ENCODE data around the gene TMSB4X.

The TMSB4X gene

DNA sequence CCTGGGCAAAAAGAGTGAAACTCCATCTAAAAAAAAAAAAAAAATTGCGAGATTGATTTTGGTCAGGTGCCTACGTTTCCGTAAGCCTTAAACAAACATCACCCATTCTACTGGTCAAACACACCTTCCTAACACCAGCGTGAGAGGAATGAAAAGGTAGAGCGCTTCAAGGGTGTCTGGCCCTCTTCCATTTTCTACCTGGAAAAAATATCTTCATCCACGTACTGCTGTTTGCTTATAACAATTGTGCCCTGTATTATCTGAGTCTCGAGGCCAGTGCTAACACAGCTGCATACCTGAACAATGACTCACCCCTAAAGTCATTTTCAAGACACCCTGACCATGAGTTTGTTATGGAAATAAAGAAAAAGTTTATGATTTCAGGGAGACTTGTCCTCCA is 13.9 kb downstream of the TMSB4X start:
- no peak overlapping the region for H3K27ac ChIP-seq
- no peak overlapping the region for H3K4me3 ChIP-seq

DNA sequence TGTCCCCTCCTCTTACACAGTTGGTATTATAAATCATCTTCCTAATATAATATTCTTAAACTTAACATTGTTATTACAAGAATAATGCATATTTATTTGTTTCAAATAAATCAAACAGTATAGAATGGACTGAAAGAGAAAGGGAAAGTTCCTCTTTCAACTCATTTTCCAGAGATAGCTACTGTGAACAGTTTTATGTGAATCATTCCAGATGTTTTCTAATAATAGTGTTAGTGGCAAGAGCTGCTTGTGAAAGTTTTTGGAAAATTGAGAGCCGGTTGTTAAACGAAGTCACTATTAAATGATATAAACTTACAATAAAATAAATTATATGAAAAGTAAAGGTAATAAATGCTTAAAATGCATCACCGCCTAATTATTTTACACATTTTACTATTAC is 14.6 kb downstream of the TMSB4X start:
- Histone ChIP-seq H3K4me3 (no peak overlapping the region), H3K27ac (no peak overlapping the region)

DNA sequence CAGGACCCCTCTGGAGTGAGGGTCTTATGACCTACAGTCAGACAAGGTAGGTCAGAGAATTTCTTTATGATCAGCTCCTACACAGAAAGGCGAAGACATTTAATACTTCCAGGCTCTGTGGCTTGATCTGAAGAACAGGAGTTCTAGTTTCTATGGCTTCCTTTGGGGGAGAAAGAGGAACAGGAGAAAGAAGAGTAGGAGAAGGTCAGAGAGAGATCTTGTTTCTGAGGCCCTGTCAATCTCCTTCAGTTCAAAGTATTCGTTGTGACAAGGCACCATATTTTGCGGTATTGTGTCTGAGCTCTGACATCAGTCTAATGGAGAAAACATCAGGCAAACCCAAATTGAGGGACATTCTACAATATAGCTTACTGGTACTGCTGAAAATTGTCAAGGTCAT is 16.7 kb downstream of the TMSB4X start:
- Histone ChIP-seq H3K4me3 (no peak overlapping the region), H3K27ac (no peak overlapping the region)

DNA sequence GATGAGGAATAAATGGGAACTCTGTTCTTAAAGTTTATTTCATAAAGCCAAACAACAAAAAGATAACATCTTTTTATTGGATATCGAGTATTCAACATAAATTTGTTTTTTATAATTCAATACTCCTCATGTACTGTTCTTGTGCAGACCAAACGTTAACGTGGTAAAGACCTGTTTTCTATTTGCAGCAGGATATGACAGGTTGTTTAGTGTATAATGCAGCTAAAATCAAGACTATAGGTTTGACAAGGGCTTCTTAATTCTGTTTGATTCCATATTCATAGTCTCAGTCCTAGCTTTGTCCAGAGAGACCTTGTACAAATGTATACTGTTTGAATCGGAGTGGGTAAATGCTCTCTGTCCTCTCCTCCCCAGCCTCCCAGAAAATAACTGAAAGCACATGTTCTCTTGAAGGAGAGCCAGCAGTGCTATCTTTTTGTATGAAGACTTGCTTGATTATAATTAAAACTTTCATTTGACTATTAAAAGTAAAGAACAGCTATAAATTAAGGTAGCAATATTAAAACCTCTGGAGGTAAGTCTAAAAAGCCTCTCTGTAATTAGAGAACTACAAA is 17.7 kb downstream of the TMSB4X start:
- peak overlapping the region in 1 of 21 experiments; percentile 37 for H3K27ac ChIP-seq
- H3K4me3 ChIP-seq: no peak overlapping the region

DNA sequence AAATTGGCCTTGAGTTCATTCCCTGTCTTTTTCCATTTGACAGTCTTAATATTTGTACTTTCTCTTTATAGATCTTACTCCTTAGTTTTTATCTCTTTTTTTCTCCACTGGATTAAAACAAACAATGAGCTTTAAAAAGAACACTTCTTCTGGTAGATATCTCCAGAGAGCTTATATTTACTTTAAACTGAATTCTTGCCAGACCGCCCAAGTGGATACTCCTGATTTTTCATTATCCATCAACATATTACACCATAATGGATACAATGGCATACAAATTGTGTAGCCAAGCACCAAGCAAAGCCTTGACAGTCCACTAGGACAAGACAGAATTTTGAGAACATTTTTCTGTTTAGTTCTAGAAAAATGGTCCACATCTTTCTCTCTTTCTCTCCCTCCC is 18.9 kb downstream of the TMSB4X start:
- H3K4me3 ChIP-seq: no peak overlapping the region
- H3K27ac ChIP-seq: no peak overlapping the region

DNA sequence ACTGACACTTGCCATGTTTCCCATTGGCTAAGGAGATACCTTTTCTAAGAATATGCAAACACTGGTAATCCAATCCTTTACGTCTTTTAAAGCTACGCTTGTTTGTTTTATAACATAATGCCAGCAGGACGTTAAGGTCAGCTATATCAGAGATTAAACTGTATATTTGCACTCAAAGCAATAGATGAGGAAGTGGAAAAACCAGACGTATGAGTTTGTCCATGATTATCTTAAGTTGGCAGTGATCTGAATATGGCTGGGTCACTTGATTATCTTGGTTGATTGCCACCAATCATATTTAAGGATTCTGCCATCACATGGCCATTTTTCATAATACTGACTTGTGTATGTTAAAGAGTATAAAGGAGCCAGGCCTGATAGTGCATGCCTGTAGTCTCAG is 19.4 kb downstream of the TMSB4X start:
- H3K27ac ChIP-seq: peak overlapping the region in 1 of 21 experiments; percentile 7
- H3K4me3 ChIP-seq: no peak overlapping the region

DNA sequence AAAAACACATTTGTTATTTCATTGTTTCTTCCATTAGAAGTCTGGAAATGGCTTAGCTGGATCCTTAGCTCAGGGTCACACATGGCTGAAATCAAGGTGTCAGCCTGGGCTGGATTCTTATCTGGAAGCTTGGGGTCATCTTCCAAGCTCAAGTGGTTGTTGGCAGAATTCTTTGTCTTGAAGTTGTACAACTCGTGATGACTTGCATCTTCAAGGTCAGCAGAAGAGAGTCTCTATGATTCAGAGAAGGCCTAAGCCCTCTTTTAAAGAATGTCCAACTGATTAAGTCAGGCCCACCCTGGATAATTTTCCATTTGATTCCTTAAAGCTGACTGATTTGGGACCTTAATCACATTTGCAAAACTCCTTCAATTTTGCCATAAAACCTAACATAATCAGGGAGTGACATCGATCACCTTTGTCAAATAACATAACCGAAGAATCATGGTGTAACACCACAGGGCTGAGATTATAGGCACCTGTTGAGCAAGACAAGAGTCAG is 22.1 kb downstream of the TMSB4X start:
- H3K27ac ChIP-seq: peak overlapping the region in 3 of 21 experiments; percentile 77 to 85 (median 78)
- H3K4me3 ChIP-seq: no peak overlapping the region

DNA sequence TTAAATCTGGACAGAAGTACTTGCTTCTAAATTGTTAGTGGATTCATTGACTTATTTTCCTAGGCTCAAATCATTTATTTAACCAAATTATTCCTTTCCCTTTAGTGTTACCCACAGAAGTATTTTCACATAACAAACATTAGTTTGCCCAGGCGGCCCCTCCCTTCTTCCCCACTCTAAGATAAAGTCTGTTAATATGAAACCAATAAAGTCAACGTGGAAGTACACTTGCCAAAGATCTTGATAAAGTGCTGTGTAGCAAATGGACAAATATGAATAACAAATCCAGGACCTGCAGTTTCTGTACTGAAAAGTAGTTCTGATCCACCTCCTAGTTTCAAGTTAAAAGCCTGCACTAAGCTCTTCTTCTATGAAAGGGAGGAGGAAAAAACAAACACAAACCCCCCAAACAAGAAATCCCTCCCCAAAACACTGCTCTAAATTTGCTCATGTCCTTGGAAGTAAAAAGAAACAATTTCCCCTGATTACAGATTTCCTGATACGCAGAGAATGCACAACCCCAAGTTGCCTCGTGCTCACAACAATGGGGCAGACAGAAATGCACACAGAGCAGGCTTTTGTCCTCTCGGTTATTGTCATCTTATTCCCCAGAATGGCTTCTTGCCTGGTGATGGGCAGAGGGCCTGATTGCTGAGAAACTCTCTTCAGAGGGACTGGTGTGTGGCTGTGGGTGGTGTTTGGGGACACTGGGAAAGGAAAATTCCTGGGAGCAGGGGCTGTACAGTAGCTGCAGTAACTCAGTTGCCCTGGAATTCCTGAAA is 23.2 kb downstream of the TMSB4X start:
- H3K4me3 ChIP-seq: no peak overlapping the region
- peak overlapping the region in 9 of 21 experiments; percentile 0 to 85 (median 71) for H3K27ac ChIP-seq

DNA sequence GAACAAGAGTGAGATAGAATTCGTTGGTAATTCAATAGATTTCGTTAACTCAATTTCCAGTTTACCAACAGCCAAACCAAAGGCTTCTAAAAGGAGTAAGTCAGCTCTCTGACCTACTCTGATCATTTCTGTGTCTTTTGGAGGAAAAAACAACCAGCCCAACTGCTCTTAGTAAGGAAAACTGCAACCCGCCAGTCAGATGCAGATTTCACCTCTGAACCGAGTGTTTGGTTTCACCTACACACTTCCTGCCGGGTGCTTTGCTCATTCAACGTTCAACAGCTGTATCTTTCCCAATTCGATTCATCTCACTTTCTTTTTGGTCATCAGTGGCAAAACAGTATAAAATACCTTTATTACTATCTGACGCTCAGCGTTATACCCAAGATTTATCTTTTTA is 24.5 kb downstream of the TMSB4X start:
- Histone ChIP-seq H3K27ac (peak overlapping the region in 11 of 21 experiments; percentile 34 to 85 (median 71)), H3K4me3 (no peak overlapping the region)

DNA sequence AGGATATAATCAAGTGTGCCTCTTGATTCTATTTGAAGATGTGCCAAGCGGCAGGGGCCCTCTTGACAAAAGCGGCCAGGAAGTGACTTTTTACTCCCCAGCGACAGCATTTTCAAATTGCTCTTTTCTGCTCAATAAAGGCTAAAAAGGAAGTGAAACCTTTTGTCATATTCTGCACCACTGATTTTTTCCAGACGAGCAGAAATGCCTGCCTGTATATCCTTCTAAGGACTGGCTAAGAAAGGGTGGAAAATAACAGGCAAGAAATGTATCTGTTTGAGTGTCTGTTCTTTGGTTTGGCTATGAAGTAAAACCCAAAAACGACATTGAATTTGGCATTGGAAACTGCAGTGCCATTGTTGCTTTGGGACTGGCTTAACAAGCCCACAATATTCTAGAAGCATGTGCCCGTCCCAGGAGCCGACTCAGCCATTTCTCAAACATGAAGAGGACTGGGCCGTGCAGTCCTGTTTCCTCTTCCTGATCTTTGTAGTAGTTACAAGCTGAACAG is 25.4 kb downstream of the TMSB4X start:
- Histone ChIP-seq H3K27ac (peak overlapping the region in 15 of 21 experiments; percentile 3 to 85 (median 50)), H3K4me3 (no peak overlapping the region)

DNA sequence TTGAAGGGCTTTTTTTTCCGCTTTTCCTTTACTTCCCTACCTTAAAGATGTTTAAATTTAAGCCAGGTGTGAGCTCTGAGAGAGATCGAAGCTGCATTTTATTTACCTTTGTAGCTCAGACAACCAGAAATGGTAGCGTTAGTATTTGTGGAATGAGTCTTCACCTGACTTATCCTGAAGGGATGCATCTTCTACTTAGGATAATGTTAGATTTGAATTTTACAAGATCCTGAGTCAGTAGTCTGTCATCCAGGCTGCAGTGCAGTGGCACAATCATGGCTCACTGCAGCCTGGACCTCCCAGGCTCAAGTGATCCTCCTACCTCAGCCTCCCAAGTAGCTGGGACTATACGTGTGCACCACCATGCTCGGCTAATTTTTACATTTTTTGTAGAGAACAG is 26.2 kb downstream of the TMSB4X start:
- H3K4me3 ChIP-seq: no peak overlapping the region
- peak overlapping the region in 12 of 21 experiments; percentile 6 to 85 (median 70) for H3K27ac ChIP-seq

DNA sequence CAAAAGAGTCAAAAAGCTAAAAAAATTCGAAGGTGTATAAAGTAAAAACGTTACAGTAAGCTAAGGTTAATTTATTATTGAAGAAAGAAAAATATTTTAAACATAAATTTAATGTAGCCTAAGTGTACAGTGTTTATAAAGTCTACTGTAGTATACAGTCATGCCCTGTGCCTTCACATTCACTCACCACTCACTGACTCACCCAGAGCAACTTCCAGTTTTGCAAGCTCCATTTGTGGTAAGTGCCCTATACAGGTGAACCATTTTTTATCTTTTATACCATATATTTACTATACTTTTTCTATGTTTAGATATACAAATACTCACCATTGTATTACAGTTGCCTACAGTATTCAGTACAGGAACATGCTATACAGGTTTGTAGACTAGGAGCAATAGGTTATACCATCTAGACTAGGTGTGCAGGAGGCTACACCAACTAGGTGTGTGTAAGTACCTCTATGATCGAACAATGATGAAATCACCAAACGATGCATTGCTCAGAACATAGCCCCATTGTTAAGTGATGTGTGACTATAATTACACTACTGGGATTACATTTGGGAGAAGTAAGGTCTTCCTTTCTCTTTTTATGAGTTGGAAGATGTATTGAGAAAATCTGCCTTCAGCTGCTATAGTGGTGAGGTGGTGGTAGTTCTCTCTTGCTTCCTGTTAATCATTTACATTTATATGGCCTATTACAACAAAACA is 27.2 kb downstream of the TMSB4X start:
- Histone ChIP-seq H3K4me3 (no peak overlapping the region), H3K27ac (peak overlapping the region in 6 of 21 experiments; percentile 16 to 81 (median 74))

DNA sequence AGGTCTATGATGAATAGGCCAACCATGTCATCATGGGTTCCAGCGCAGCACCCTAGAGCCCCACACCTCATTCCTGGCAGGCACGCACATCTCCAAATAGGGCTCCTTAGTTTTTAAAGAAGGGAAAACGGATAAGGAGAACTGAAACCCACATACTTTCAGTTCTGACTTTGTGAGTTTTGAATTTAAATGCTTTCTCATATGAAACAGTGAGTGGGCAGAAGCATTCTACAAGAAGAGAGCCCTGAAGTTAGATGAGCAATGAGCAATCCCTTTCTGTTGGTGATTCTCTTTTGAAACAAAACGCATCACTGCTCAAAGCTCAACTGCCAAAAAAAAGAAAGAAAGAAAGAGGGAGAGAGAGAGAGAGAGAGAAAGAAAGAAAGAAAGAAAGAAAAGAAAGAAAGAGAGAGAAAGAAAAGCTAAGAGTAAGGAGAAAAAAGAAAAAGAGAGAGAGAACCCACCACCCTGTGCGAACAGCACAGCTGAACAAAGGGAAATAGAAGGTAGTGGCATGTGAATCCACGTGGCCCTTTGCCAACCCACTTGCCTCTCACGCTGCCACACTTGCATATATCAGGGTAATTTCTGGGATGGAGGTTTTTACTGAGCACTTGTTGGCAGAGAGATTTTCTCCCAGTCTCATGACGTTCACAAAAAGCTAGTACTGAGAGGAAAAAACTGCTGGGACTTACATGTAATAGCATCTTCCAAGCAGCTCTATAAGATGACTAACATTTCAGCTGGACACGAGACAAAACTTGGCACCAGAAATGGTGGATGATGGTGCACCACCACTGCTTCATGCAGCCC is 31.0 kb downstream of the TMSB4X start:
- Histone ChIP-seq H3K4me3 (no peak overlapping the region), H3K27ac (peak overlapping the region in 9 of 21 experiments; percentile 7 to 80 (median 60))

DNA sequence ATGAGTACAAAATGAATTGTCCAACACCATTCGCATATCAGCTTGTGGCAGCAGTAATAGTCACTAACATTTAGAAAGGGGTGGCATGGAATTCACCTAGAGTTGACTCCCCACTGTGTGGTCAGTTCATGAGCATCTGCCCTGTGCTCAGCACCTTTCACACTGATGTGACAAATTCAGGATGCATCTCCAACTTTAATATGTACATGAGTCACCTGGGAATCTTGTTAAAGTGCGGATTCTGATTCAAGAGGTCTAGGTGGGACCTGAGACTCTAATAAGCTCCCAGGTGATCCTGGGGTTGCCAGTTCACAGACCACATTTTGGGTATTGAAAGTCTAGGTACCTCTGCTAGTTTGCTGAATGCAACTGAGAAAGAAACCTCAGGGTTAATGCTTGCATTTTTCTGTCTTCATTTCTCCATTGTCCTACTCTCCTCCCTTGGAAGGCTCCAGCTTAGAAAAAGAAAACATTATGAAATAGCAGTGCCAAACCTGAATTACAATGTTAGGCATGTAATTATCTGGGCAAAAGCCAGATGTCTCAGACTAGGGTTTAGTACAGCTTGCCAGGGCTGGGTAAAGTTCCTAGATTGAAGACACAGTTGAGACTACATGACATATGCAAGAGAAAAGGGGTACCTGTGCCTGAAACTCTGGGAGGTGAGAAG is 32.7 kb downstream of the TMSB4X start:
- peak overlapping the region in 8 of 21 experiments; percentile 18 to 80 (median 57) for H3K27ac ChIP-seq

DNA sequence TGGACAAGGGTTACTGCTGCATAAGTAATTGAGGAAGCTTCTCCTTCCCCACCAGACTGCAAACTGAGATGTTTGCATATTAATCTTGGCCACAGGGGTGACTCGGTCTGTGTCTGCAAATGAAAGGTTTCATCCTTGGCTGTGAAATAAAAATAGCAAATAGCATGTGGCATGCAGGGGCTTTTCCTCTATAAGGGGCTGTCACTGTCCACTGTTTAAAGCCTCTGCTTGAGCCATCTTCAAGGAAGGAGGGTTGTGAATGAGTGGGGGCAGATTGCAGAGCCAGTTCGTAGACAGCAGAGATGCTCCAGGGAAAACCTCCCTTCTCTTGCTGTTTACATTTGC is 33.3 kb downstream of the TMSB4X start:
- H3K27ac ChIP-seq: peak overlapping the region in 7 of 21 experiments; percentile 20 to 80 (median 53)

More for the DNA sequence above, 32.7 kb downstream of the TMSB4X start:
- no peak overlapping the region for H3K4me3 ChIP-seq

DNA sequence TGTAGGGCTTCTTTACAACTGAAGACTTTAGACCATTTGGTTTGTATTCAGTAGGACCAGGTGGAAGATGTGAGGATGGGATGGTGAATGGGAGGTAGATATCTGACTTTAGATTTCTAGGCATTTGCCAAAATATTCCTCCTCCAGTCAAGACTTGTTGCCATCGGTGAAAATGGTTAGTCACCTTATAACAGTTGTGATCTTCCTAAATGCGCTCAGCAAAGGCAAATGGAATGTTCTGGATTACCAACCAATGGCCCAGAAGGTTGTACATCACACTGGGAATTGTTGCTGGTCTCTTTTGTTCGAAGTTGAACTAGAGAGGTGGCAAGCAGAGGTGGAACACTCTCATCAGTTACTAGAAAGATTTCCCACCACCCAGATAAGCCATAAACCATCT is 33.9 kb downstream of the TMSB4X start:
- peak overlapping the region in 5 of 21 experiments; percentile 20 to 80 (median 61) for H3K27ac ChIP-seq

More for the DNA sequence above, 33.3 kb downstream of the TMSB4X start:
- no peak overlapping the region for H3K4me3 ChIP-seq

DNA sequence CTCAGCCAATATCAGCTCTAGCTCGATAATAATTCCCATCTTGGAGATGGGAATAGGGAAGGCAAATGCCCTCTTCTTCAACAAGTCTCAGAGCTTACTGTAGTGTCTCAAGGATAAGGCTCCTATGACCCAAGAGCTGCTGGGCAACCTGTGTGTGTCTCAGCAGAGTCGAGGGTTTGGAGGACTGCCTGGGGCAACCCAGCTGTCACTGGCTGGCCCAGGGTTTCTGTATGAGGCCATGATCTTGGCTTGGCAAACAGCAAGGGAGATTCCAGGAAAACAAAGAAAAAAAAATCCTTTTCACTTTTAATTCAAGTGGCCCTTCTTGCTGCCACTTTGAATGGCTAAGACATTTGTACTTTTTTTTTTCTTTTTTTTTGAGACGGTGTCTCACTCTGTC is 34.4 kb downstream of the TMSB4X start:
- peak overlapping the region in 4 of 21 experiments; percentile 20 to 80 (median 60) for H3K27ac ChIP-seq
- no peak overlapping the region for H3K4me3 ChIP-seq

More for the DNA sequence above, 33.9 kb downstream of the TMSB4X start:
- H3K4me3 ChIP-seq: no peak overlapping the region

DNA sequence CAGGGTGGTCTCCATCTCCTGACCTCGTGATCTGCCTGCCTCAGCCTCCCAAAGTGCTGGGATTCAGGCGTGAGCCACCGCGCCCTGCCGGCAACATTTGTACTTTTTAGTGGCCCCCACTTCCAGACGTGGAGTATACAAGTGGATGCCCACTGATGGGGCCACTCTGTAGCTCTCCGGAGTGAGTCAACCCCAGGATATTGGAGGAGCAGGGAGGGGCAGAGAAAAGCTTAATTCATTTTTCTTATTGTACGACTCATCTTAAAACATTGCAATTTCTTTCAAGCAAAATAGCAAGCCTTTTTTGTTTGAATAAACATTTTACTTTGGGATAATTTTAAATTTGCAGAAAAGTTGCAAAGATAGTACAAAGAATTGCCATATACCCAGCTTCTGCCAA is 34.9 kb downstream of the TMSB4X start:
- Histone ChIP-seq H3K27ac (peak overlapping the region in 1 of 21 experiments; percentile 80), H3K4me3 (no peak overlapping the region)

DNA sequence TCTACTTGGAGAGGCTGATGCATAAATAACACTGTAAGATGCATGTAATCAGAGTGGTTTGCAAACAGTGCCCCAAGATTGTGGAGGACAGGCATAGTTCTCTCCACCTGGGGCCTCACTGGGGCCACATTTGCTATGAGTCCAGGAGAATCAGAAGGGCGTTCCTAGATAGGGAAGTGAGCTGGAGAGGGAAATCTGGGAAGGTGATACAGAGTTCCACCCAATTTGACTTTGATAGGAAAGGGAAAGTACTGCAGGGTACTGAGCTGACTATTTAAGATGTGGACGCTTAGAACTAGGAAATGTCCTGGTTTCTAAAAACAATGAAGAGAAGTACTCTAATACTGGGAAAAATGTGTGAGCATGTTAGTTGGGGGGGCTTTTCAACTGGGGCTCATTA is 35.6 kb downstream of the TMSB4X start:
- H3K27ac ChIP-seq: peak overlapping the region in 1 of 21 experiments; percentile 80
- H3K4me3 ChIP-seq: no peak overlapping the region

Data from skin epidermis (tissue), 12 donors.